Stimulated activated CD4-positive, alpha-beta T cell treated with anti-CD3 and anti-CD28 coated beads, Interleukin-4, amount 100 ng/mL, for 48 hours (primary cell): ENCODE data around the gene RETN.
A peak's percentile ranks its signal among the peaks of the same experiment; 100 is the strongest.
"Not testable (repeated sequence)": the region's sequence is repeated elsewhere in the genome, so short reads cannot be mapped to it uniquely, and the experiment has no call there.

Experiments used
- DNase-seq, 2 donors: peaks; one replicate each; pipeline ENCODE4 v3.0.0-alpha.2; 2020; ENCODE audit warnings: low read depth in 2 of 2

RETN gene

GRCh38 chr19:7637374-7638256 lies 31.2 kb upstream of the RETN start:
- DNase-seq = no peak

GRCh38 chr19:7638802-7639465 lies 29.9 kb upstream of the RETN start:
- DNase-seq = no peak

GRCh38 chr19:7639863-7640348 lies 28.9 kb upstream of the RETN start:
- DNase-seq = no peak

DNA sequence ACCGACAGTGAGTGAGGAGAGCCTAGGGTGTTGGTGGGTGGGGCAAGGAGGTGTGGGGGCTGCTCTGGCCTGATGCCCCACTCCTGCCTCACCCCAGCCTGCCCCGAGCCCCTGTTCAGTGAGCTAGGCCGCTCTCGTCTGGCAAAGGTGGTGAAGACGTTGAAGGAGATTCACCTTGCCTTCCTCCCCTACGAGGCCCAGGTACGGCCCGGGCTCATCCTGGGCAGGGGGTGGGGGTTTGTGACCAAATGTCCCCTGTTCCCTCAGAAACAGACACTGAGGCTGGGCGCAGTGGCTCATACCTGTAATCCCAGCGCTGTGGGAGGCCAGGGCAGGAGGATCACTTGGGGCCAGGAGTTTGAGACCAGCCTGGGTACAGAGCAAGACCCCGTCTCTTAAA lies 28.0 kb upstream of the RETN start:
- DNase-seq = no peak

DNA sequence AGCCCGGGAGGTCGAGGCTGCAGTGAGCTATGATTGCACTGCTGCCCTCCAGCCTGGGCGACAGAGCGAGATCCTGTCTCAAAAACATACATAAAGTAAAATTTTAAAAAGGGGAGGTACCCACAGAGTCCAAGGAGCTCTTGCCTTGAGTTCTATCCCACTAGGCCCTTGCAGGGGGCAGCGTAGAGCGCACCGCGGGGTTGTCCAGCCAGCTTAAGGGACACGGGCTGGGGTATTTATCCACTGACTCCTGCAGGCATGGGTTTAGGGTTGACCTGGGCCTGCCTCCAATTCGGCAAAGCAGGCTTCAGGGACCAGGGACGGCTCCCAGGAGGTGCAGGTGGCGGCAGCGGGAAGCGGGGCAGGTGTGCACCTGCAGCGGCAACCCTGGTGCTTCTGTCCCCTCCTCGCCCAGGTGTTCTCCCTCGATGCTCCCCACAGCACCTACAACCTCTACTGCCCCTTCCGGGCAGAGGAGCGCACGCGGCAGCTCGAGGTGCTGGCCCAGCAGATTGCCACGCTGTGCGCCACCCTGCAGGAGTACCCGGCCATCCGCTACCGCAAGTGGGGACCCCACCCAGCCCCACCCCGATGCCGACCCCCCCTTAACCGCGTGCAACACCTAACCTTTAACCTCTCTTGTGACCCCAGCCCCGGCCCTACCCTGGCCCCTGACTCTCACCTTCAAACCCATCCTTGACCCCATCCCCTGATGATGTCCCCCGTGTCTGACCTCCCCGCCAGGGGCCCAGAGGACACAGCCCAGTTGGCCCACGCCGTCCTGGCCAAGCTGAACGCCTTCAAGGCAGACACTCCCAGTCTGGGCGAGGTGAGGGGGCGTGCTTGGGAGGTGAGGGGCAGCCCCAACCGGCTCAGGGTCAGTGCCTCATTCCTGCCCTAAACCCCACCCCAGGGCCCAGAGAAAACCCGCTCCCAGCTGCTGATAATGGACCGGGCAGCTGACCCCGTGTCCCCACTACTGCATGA lies 27.3 kb upstream of the RETN start:
- DNase-seq = no peak

- no peak for DNase-seq
These were observed 26.4 kb upstream of the RETN start for GRCh38 chr19:7642295-7643030.

DNA sequence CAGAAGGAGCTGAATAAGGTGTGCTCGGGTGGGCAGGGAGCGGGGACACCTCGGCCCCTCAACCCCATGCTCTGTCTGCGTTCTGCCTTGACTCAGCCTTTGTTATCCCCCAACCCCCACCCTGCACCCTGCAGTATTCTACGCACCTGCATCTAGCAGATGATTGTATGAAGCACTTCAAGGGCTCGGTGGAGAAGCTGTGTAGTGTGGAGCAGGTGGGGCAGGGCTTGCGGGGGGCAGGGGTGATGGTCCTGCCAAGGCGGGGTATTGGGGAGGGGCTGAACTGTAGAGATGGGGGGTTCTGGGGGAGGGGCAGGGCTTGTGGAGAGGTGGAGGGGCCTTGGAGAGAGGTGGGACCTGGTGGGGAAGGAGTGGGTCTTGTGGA lies 25.8 kb upstream of the RETN start:
- DNase-seq = no peak

- not testable (repeated sequence) for DNase-seq
These were observed 25.0 kb upstream of the RETN start for GRCh38 chr19:7643629-7644549.

DNA sequence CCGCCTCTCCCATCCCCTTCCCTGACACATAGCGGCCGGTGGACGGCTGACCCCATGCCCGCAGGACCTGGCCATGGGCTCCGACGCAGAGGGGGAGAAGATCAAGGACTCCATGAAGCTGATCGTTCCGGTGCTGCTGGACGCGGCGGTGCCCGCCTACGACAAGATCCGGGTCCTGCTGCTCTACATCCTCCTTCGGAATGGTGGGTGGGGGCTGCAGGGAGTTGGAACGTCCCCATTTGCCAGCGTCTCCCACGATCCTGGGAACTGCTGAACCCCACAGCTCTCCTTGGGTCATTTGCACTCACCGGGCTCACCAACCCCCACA lies 24.3 kb upstream of the RETN start:
- no peak for DNase-seq

DNA sequence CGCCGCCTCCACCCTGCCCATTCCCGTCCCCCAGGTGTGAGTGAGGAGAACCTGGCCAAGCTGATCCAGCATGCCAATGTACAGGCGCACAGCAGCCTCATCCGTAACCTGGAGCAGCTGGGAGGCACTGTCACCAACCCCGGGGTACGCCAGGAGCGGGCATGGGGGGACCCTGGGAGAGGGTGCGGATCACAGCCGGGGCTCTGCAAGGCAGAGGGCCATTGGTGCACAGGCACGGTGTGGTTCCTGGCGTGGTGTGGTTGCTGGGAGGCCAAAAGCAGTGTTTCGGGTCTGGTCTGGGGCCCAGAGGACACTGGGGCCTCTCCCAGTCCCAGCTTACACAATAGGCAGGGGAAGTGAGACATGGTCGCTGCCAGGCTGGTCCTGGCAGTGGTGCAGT lies 23.7 kb upstream of the RETN start:
- DNase-seq = no peak

- no peak for DNase-seq
These were observed 23.0 kb upstream of the RETN start for GRCh38 chr19:7645656-7646425.

DNA sequence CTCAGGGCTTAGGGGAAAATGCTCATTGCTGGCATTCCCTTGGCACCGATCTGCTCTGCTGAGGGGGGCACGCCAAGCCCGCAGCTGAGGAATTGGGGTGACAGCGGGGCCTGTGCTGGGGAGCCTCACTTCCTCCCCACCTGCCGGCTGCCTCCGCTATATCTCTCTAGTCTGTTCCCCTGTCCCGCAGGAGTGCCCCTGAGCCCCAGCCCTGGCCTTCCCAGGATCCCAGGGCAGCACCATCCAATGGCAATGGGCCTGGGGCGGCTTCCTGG lies 22.5 kb upstream of the RETN start:
- no peak for DNase-seq

DNA sequence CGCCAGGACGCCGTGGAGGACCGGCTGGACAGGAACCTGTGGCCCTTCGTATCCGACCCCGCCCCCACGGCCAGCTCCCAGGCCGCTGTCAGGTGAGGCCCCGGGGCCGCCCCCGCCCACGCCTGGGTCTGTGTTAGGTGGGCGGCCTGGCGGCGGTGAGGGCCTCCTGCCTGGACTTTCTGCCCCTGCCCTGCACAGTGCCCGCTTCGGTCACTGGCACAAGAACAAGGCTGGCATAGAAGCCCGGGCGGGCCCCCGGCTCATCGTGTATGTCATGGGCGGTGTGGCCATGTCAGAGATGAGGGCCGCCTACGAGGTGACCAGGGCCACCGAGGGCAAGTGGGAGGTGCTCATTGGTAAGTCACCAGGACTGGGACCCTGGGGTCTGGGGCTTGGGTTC lies 21.7 kb upstream of the RETN start:
- no peak for DNase-seq

DNA sequence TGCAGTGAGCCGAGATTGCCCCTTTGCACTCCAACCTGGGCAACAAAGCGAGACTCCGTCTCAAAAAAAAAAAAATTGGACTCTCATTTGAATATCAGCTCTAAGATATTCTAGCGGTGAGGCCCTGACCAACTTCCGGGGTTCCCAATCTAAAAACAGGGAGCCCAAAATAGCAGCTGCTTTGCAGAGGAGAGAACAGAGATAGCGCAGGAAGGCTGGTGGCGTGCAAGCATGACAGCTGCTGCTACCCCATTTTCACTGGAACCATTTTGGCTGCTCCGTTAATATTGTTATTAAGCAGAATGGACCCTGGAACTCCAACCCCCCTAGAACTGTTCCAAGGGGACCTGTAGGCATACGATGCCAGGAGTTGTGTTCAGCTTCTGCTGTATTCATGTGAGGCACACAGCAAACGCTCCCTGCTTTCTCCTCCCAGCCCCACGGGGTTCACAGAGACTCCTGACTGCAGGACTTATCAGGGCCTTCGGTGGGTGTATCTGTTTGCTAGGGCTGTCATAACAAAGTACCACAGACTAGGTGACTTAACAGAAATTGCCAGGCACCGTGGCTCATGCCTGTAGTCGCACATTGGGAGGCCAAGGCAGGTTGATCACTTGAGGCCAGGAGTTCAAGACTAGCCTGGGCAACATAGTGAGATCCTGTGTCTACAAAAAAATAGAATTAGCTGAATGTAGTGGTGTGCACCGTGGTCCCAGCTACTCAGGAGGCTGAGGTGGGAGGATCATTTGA lies 20.4 kb upstream of the RETN start:
- DNase-seq = no peak

DNA sequence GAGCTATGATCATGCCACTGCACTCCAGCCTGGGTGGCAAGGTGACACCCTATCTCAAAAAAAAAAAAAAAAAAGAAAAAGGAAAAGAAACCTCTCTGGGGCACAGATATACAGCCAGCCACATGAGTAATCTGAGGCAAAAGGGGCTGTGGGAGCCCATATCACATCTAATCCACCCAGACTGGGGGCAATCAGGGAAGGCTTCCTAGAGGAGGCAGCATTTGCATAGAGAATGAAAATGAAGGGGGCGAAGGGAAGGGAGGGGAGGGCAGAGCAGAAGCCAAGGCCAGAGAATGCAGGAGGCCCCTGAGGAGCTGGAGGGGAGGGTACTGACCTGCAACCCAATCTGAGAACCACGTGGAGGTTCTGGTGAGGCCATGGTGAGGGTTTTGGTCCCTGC lies 18.7 kb upstream of the RETN start:
- DNase-seq = no peak

DNA sequence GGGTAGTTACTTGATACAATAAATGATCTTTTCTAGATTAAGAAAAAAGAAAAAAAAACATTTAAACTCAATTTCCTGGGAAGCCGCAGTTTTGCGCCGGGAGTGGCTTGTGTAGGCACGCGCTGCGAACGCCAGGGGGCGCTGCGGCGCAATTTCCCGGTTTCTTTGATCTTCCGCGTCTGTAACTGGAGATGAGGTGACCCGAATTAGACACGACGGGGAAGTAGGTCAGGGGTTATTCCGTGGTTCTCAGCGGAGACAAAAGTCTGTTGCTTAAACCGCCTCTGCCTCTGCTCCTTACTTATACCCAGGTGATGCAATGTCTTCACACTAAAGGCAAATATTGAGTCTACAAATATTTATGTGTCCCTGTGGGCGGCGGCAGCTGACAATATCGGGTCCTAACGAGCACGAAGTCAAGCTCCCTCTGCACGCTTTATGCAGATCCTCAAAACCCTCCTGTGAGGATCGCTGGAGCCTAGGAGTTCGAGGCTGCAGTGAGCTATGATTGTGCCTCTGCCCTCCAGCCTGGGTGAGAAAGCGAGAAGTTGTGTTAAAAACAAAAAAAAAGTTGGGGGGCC lies 16.7 kb upstream of the RETN start:
- DNase-seq = peak; percentile 72 to 85

- no peak for DNase-seq
These were observed 14.4 kb upstream of the RETN start for GRCh38 chr19:7654401-7654800.

DNA sequence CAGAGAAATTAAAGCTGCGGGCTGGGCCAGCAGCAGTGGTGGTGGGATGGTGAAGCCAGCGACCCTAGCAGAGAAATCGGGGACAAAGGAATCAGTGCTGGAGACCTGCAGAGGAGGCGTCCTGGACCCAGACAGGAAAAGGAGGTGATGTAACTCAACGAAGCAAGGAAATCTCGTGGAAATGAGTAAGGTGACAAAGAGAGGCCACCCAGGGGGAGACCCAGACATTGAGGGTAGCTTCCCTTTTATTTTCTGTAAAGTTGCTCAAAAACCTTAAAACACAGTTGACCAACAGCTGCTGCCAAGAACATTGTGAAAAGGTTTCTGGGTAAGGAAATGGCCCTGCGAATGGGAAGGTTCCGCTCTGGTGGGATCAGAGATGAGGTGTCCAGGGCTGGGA lies 13.3 kb upstream of the RETN start:
- no peak for DNase-seq
